Astrocyte of the spinal cord (primary cell): ENCODE results near the gene C10orf90.

Experiments used
- DNase-seq: peaks from one replicate; pipeline ENCODE4 v3.0.0; 2011; ENCODE audit warnings: low read depth, low spot score
- H3K4me3 ChIP-seq: 2 replicates; pipeline ENCODE4 v1.5.1; 2011; ENCODE audit warnings: low read depth, mild to moderate bottlenecking, low read length, moderate library complexity
- in situ Hi-C: cut with HindIII; loops from 2 replicates; pipeline ENCODE4 v1.10.0; 2017; ENCODE audit warnings: low sequenced_read_pairs
- TF ChIP-seq, protein P1 (sequence below): IDR thresholded peaks from 2 replicates; pipeline ENCODE4 v1.5.1; 2012; ENCODE audit warnings: low read depth, mild to moderate bottlenecking, low read length, inconsistent platforms

C10orf90 gene

DNA sequence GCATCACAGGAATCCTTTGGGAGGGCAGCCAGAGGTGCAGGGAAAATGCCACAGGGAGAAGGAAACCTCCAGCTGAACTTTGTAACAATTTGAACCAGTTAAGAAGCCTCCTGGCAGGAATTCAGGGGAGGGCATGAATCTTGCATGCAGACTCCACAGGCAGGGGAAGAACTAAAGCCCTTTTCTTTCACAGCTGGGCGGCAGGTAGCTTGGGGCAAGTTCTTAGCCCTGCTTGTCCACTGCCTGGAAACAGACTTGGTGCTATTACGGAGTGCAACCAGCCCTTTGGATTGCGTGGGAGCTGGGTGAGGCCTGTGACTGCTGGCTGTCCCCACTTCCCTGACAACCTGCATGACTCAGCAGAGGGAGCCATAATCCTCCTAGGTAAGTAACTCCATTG lies 230.6 kb downstream of the C10orf90 start:
- TF ChIP-seq, protein P1, sequence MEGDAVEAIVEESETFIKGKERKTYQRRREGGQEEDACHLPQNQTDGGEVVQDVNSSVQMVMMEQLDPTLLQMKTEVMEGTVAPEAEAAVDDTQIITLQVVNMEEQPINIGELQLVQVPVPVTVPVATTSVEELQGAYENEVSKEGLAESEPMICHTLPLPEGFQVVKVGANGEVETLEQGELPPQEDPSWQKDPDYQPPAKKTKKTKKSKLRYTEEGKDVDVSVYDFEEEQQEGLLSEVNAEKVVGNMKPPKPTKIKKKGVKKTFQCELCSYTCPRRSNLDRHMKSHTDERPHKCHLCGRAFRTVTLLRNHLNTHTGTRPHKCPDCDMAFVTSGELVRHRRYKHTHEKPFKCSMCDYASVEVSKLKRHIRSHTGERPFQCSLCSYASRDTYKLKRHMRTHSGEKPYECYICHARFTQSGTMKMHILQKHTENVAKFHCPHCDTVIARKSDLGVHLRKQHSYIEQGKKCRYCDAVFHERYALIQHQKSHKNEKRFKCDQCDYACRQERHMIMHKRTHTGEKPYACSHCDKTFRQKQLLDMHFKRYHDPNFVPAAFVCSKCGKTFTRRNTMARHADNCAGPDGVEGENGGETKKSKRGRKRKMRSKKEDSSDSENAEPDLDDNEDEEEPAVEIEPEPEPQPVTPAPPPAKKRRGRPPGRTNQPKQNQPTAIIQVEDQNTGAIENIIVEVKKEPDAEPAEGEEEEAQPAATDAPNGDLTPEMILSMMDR, result no peak
- in situ Hi-C loops, result no loop called here
- DNase-seq, result no peak
- no peak overlapping the region for H3K4me3 ChIP-seq

DNA sequence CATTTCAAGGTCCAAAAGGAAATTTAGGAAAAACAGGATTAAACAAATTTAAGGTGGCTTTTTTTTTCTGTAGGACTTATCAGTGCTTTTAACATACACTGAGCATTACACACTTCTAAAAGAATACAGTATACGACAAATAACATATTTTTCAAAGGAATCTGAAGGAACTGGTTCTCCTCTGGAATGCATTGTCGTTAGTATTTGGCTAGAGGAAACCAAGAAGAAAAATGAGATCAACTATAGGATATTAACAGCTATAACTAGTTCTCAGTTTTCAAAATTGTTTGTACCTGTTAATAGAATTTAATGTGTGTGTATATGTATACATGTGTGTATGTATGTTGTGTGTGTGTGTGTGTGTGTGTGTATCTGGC lies 232.1 kb downstream of the C10orf90 start:
- DNase-seq, result no peak
- TF ChIP-seq, protein P1, result no peak
- no peak overlapping the region for H3K4me3 ChIP-seq
- in situ Hi-C loops, result no loop called here

DNA sequence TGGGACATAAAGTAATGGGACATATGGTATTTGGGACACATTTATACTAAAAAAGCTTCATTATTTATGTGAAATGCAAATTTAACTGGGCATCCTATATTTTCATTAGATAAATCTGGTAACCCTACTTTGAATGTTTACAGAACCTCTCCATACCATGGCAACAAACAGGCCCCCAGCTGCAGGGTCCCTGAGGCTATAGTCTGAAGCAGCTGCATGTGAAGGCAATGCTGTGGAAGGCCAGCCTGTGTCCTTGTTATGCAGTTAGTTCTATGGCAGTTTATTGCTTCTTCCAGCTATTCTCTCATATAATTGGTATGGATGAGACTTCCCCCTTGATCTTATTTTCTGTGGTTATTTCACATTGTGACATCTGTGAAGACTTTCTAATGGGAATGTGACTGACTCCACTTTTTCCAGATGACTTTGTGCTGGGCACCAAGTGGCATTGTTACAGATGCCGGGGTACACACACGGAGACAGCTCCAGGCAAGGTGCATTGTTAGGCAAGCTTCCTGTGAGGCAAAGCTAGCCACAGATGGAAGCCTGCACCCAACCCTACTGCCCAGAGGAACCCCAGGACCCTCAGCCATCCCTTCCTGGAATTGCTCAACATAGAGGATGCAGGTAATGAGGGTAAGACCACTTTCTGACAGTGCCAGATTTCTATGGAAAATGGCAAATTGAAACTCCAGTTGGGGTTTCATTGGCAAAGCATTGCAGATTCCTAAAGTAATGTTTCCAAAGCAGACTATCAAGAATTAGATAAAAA lies 232.7 kb downstream of the C10orf90 start:
- no peak for DNase-seq
- no peak overlapping the region for H3K4me3 ChIP-seq
- in situ Hi-C loops, result no loop called here
- TF ChIP-seq, protein P1, result no peak

DNA sequence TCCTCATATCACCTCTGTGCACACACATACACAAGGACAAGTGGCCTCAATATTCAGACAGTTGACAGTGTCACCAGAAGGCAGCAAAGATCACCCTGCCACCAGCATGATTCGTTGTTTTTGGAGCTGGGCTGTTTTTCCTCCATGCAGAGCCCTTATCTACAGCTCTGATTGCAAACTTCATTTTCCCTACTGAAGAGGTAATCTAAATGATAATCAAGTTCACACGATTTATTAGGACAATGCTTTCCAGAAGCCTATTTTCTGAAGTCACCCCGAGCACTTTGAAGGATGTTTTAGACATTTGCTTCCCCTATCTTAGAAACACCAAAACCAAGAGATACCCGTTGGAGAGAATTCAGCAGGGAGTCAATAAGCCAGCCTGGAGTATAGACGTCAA lies 236.3 kb downstream of the C10orf90 start:
- H3K4me3 ChIP-seq, result no peak overlapping the region
- no peak for DNase-seq
- TF ChIP-seq, protein P1, result no peak
- in situ Hi-C loops, result no loop called here

DNA sequence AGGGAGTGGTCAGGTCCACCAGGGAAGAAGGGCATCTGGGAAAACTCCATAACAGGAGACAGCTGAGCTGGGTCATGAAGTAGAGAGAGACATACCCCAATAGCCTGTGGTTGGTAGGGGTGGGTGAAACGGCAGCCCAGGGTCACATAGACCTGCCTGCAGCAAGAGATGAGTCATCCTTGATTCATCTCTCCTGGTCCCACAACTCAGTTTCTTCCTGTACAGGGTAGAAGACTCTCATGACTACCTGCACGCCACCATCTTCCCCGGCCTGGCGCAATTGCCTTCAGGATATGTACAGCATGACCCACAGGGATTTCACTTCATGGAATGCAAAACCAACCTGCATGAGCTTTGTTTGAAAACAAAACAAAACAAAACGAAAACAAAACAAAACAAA lies 237.1 kb downstream of the C10orf90 start:
- in situ Hi-C loops, result no loop called here
- peak; percentile 45 for DNase-seq
- TF ChIP-seq, protein P1, result no peak
- H3K4me3 ChIP-seq, result no peak overlapping the region

DNA sequence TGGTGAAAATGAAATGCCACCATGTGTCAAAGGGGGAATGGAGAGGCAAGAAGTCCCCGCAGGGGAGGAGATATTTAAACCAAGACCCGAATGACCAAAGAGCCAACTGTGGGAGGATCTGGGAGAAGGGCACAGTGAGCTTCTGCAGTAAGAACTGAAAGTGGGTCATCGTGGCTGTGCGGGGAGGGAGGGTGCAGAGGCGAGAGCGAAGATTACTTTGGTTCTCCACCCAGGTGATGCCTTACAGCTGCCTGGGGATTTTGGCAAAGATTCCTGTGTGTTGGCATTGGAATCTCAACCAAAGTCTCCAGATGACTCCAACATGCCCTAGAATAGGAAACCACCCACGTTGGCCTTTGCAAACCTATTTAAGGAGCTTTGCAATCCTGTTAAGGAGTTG lies 238.0 kb downstream of the C10orf90 start:
- TF ChIP-seq, protein P1, result no peak
- H3K4me3 ChIP-seq, result no peak overlapping the region
- no peak for DNase-seq
- in situ Hi-C loops, result no loop called here

DNA sequence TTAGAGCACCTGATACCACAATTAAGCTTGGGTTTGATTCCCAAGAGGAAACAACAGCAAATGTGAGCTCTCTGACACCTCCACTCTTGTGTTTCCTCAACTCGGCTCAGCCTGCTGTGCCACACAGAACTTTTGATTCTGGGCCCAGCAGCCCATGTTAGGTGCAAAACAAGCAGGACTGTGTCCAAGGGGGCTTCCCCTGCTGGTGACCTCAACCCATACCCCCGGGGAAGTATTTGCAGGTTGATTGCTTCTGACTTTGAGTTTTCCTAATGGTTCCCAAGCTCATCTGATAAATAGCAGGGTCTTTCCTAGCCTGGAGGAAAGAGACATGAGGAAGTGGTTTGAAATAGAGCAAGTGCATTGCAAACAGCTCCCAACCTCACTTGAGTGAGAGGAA lies 238.7 kb downstream of the C10orf90 start:
- TF ChIP-seq, protein P1, result no peak
- in situ Hi-C loops, result no loop called here
- no peak for DNase-seq
- no peak overlapping the region for H3K4me3 ChIP-seq
